Dedifferentiated amniotic fluid mesenchymal stem cell (primary cell): Measurements from ENCODE around the gene SLC29A4.
"Not testable (repeated sequence)": the region's sequence is repeated elsewhere in the genome, so short reads cannot be mapped to it uniquely, and the experiment has no call there.

Experiments used
- DNase-seq: peaks from one replicate; pipeline ENCODE4 v3.0.0-alpha.2; 2016; ENCODE audit errors: extremely low spot score

Gene SLC29A4

GRCh38 chr7:5282543-5283316 is at the start of gene SLC29A4:
Gene SLC29A4 (plus strand): TSS chr7:5282943. CDS start chr7:5287817, 4,874 bp downstream.
- no peak for DNase-seq

GRCh38 chr7:5234852-5235831 is 47.6 kb upstream of the SLC29A4 start:
- DNase-seq, result no peak

GRCh38 chr7:5237286-5237685 is 45.5 kb upstream of the SLC29A4 start:
- no peak for DNase-seq

GRCh38 chr7:5238500-5238899 is 44.2 kb upstream of the SLC29A4 start:
- DNase-seq, result no peak

GRCh38 chr7:5243261-5243660 is 39.5 kb upstream of the SLC29A4 start:
- DNase-seq, result no peak

GRCh38 chr7:5248201-5248885 is 34.4 kb upstream of the SLC29A4 start:
- no peak for DNase-seq

GRCh38 chr7:5250787-5251186 is 32.0 kb upstream of the SLC29A4 start:
- DNase-seq, result not testable (repeated sequence)

- DNase-seq, result not testable (repeated sequence)
Measured at GRCh38 chr7:5253529-5253928, 29.2 kb upstream of the SLC29A4 start.

- DNase-seq, result not testable (repeated sequence)
Measured at GRCh38 chr7:5254371-5254770, 28.4 kb upstream of the SLC29A4 start.

GRCh38 chr7:5255832-5256231 is 26.9 kb upstream of the SLC29A4 start:
- DNase-seq, result no peak

GRCh38 chr7:5260530-5261068 is 22.1 kb upstream of the SLC29A4 start:
- DNase-seq, result not testable (repeated sequence)

- not testable (repeated sequence) for DNase-seq
Measured at GRCh38 chr7:5263066-5263465, 19.7 kb upstream of the SLC29A4 start.

GRCh38 chr7:5265320-5266190 is 17.2 kb upstream of the SLC29A4 start:
- DNase-seq, result no peak

GRCh38 chr7:5266191-5267028 is 16.3 kb upstream of the SLC29A4 start:
- no peak for DNase-seq

GRCh38 chr7:5267829-5268228 is 14.9 kb upstream of the SLC29A4 start:
- DNase-seq, result not testable (repeated sequence)

GRCh38 chr7:5269992-5270657 is 12.6 kb upstream of the SLC29A4 start:
- not testable (repeated sequence) for DNase-seq

GRCh38 chr7:5270788-5271187 is 12.0 kb upstream of the SLC29A4 start:
- DNase-seq, result no peak

GRCh38 chr7:5273831-5274405 is 8.8 kb upstream of the SLC29A4 start:
- not testable (repeated sequence) for DNase-seq

GRCh38 chr7:5274441-5274840 is 8.3 kb upstream of the SLC29A4 start:
- no peak for DNase-seq
